Breast epithelium (tissue), 4 donors: ENCODE results near the gene YEATS4. TPM values are rescaled to one million over a fixed set of nuclear protein-coding genes. Genes with fewer than 3 reads are reported as not detected.

Experiments used
- DNase-seq, 2 donors: peaks; one replicate each; pipeline ENCODE4 v3.0.0-alpha.2; 2019; ENCODE audit warnings: low spot score in 2 of 2
- H3K27ac ChIP-seq, 2 donors: fragments of 200-600 bp; sonication (generic) in 1 of 2; one replicate each; pipeline ENCODE4 v1.5.1; 2016 to 2019; ENCODE audit warnings: mild to moderate bottlenecking in 1 of 2
- H3K27me3 ChIP-seq, 2 donors: fragments of 200-600 bp; sonication (generic) in 1 of 2; one replicate each; pipeline versions ENCODE4 v1.5.1 to v1.6.0; 2017 to 2019; ENCODE audit warnings: control low read depth in 1 of 2, mild to moderate bottlenecking in 1 of 2
- H3K36me3 ChIP-seq: fragments of 200-600 bp; one replicate; pipeline ENCODE4 v1.5.1; 2019
- H3K4me1 ChIP-seq, 2 donors: fragments of 200-600 bp; sonication (generic); one replicate each; pipeline ENCODE4 v1.5.1; 2016 to 2019; ENCODE audit warnings: control low read depth in 1 of 2
- H3K4me3 ChIP-seq, 3 donors: fragments of 200-600 bp; sonication (generic); 1 replicate in 2 of 3; 2 replicates in 1 of 3; pipeline ENCODE4 v1.5.1; 2016 to 2019; ENCODE audit warnings: mild to moderate bottlenecking in 3 of 3, moderate library complexity in 2 of 3
- H3K9me3 ChIP-seq, 2 donors: fragments of 200-600 bp; sonication (generic) in 1 of 2; one replicate each; pipeline ENCODE4 v1.5.1; 2016 to 2019; ENCODE audit warnings: control low read depth in 1 of 2
- POLR2A ChIP-seq: fragments of 450-650 bp; IDR thresholded peaks from one replicate; pipeline ENCODE4 v1.6.1; 2016; ENCODE audit warnings: antibody characterized with exemption, mild to moderate bottlenecking, moderate library complexity
- POLR2AphosphoS5 ChIP-seq, 3 donors: sonication (generic); formaldehyde crosslinking; IDR thresholded peaks; one replicate each; pipeline ENCODE4 v1.6.1; 2017; ENCODE audit warnings: antibody characterized with exemption in 3 of 3
- intact Hi-C: fragments of 100-400 bp; cut with DNase I; formaldehyde crosslinking; loops from one replicate; pipeline ENCODE4 v1.15.1; 2023; ENCODE audit warnings: low total_unique reads
- total RNA-seq, 3 donors: library from RNA; depleted of rRNA; stranded (reverse); fragments of >200 nt; gene quantifications; one replicate each; pipeline ENCODE4 v1.1.0, GENCODE V29; 2016
- TF ChIP-seq, protein P1 (sequence below), 3 donors: fragments of 450-650 bp; IDR thresholded peaks; one replicate each; pipeline ENCODE4 v1.5.1; 2016 to 2017; ENCODE audit warnings: antibody characterized with exemption in 3 of 3, mild to moderate bottlenecking in 3 of 3, moderate library complexity in 3 of 3

The YEATS4 gene
- total RNA-seq, 3 donors from 2014 or later = 13.8 to 23.0 (median 16.1) TPM

- H3K4me3 ChIP-seq = no peak overlapping the region
- H3K27me3 ChIP-seq = no peaks in the 10 kb centered on the region
- TF ChIP-seq POLR2A = no peak
- TF ChIP-seq POLR2AphosphoS5 (IDR thresholded peaks at IDR 0.05) = no peak
- TF ChIP-seq, protein P1, sequence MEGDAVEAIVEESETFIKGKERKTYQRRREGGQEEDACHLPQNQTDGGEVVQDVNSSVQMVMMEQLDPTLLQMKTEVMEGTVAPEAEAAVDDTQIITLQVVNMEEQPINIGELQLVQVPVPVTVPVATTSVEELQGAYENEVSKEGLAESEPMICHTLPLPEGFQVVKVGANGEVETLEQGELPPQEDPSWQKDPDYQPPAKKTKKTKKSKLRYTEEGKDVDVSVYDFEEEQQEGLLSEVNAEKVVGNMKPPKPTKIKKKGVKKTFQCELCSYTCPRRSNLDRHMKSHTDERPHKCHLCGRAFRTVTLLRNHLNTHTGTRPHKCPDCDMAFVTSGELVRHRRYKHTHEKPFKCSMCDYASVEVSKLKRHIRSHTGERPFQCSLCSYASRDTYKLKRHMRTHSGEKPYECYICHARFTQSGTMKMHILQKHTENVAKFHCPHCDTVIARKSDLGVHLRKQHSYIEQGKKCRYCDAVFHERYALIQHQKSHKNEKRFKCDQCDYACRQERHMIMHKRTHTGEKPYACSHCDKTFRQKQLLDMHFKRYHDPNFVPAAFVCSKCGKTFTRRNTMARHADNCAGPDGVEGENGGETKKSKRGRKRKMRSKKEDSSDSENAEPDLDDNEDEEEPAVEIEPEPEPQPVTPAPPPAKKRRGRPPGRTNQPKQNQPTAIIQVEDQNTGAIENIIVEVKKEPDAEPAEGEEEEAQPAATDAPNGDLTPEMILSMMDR (IDR thresholded peaks at IDR 0.05) = no peak
- no peaks in the 10 kb centered on the region for H3K4me1 ChIP-seq
- DNase-seq = no peak
- no peak overlapping the region for H3K27ac ChIP-seq
- H3K36me3 ChIP-seq = no peaks in the 10 kb centered on the region
- intact Hi-C loops = no loop called here
- no peaks in the 10 kb centered on the region for H3K9me3 ChIP-seq
These were observed 7.3 kb downstream of the YEATS4 start for GRCh38 chr12:69366796-69367195.

DNA sequence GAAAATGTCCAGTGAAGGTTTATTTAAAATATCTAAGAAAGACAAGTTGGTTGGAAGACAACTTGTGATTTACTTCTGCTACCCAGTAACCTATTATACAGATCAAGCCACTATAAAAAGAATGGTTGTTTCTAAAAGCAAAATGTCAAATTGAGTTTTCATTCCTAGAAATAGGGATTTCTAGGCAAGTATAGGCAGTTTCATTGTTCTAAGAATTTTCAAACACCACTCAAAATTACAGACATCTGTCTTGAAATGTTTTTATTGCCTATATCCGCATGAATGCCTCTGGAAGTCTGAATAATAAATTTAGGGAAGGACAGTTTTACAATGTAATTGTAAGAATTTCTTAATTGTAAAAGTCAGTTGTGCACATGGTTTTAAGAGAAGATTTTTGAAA lies 8.6 kb downstream of the YEATS4 start:
- DNase-seq = no peak
- no peaks in the 10 kb centered on the region for H3K9me3 ChIP-seq
- intact Hi-C loops = no loop called here
- H3K36me3 ChIP-seq = no peaks in the 10 kb centered on the region
- H3K27me3 ChIP-seq = no peaks in the 10 kb centered on the region
- TF ChIP-seq POLR2A = no peak
- no peak for TF ChIP-seq POLR2AphosphoS5 (IDR thresholded peaks at IDR 0.05)
- TF ChIP-seq, protein P1 (IDR thresholded peaks at IDR 0.05) = no peak
- no peak overlapping the region for H3K4me3 ChIP-seq
- no peaks in the 10 kb centered on the region for H3K4me1 ChIP-seq
- H3K27ac ChIP-seq = no peak overlapping the region

- H3K9me3 ChIP-seq = no peaks in the 10 kb centered on the region
- H3K36me3 ChIP-seq = no peaks in the 10 kb centered on the region
- TF ChIP-seq POLR2A (no peak), POLR2AphosphoS5 (IDR thresholded peaks at IDR 0.05) (no peak)
- TF ChIP-seq, protein P1 (IDR thresholded peaks at IDR 0.05) = no peak
- no peak overlapping the region for H3K4me3 ChIP-seq
- no peaks in the 10 kb centered on the region for H3K27me3 ChIP-seq
- H3K27ac ChIP-seq = no peak overlapping the region
- DNase-seq = no peak
- no peaks in the 10 kb centered on the region for H3K4me1 ChIP-seq
- intact Hi-C loops = no loop called here
These were observed 23.5 kb downstream of the YEATS4 start for GRCh38 chr12:69383074-69383473.

DNA sequence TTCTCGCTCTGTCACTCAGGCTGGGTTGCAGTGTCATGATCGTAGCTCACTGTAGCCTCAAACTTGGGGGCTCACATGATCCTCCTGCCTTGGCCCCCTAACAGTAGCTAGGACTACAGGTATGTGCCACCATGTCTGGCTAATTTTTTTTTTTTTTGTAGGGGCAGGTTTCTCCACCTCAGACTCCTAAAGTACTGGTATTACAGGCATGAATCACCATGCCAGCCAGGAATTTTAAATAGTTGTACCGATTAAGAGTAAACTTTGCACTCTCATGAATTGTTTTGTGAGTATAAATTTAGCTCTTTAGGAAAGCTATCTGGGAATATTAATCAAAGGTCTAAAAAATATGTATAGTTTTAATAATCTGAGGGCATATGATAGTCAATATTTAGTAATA lies 25.5 kb downstream of the YEATS4 start:
- DNase-seq = no peak
- no peaks in the 10 kb centered on the region for H3K4me1 ChIP-seq
- TF ChIP-seq, protein P1 (IDR thresholded peaks at IDR 0.05) = no peak
- TF ChIP-seq POLR2AphosphoS5 (IDR thresholded peaks at IDR 0.05) = no peak
- H3K27me3 ChIP-seq = no peaks in the 10 kb centered on the region
- H3K27ac ChIP-seq = no peak overlapping the region
- H3K9me3 ChIP-seq = no peaks in the 10 kb centered on the region
- intact Hi-C loops = no loop called here
- H3K36me3 ChIP-seq = no peaks in the 10 kb centered on the region
- no peak overlapping the region for H3K4me3 ChIP-seq

DNA sequence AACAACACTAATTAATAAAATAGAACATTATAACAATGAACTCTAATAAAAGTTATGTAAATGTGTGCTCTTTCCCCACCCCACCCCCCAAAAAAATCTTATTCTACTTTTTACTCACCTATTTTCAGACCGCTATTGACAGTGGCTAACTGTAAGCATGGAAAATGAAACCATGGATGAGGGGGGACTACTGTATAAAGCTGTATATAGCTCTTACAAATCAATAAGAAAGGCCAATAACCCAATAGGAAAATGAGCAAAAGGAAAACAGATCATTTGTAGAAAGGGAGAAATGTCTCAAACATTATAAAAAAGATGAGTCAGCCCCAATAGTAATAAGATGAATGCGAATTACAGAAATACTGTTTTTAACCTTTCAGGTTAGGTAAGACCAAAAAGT lies 27.4 kb downstream of the YEATS4 start:
- H3K4me1 ChIP-seq = no peaks in the 10 kb centered on the region
- intact Hi-C loops = loop anchor here (1.0 kb wide), 1 partner anchor 9 kb away; no protein-coding TSS in a partner anchor
- no peaks in the 10 kb centered on the region for H3K27me3 ChIP-seq
- no peak overlapping the region for H3K4me3 ChIP-seq
- no peak for DNase-seq
- TF ChIP-seq POLR2A = no peak
- TF ChIP-seq, protein P1 (IDR thresholded peaks at IDR 0.05) = no peak
- TF ChIP-seq POLR2AphosphoS5 (IDR thresholded peaks at IDR 0.05) = no peak
- H3K9me3 ChIP-seq = no peaks in the 10 kb centered on the region
- no peak overlapping the region for H3K27ac ChIP-seq
- H3K36me3 ChIP-seq = peaks cover 4% of the 10 kb centered on the region
